GM23338 (cell line): ENCODE results near the gene MAPK11.

Source experiments
- CREB1 ChIP-seq: fragments of 250-450 bp; sonication (Bioruptor Pico); IDR thresholded peaks from 2 replicates; pipeline ENCODE4 v1.5.0; 2020; ENCODE audit warnings: low read depth, mild to moderate bottlenecking, moderate library complexity
- CTCF ChIP-seq, 2 experiments: fragments of 200-600 bp in 1 of 2; sonication (generic) in 1 of 2; conservative IDR thresholded peaks; 2 replicates each; pipeline versions ENCODE4 v1.5.1 to v1.6.1; 2016 to 2017; ENCODE audit warnings: antibody characterized with exemption in 2 of 2, low read depth in 2 of 2, mild to moderate bottlenecking in 2 of 2, moderate library complexity in 1 of 2
- EZH2 ChIP-seq: fragments of 200-600 bp; sonication (generic); IDR thresholded peaks from one replicate; pipeline ENCODE4 v1.8.0; 2017; ENCODE audit warnings: antibody characterized with exemption, mild to moderate bottlenecking, low read depth; ENCODE audit not compliant: unreplicated experiment
- JUNB ChIP-seq: IDR thresholded peaks from one replicate; pipeline ENCODE4 v1.6.1; 2016; ENCODE audit warnings: antibody characterized with exemption; ENCODE audit not compliant: unreplicated experiment
- NANOG ChIP-seq: IDR thresholded peaks from 2 replicates; pipeline ENCODE4 v1.6.1; 2016; ENCODE audit warnings: antibody characterized with exemption, borderline replicate concordance
- POLR2AphosphoS5 ChIP-seq: IDR thresholded peaks from 2 replicates; pipeline ENCODE4 v1.6.1; 2016; ENCODE audit warnings: antibody characterized with exemption, low read depth
- REST ChIP-seq: IDR thresholded peaks from one replicate; pipeline ENCODE4 v1.6.1; 2018; ENCODE audit warnings: antibody characterized with exemption; ENCODE audit not compliant: unreplicated experiment
- ZNF331 ChIP-seq: fragments of 250-450 bp; sonication (Bioruptor Pico); IDR thresholded peaks from 2 replicates; pipeline ENCODE4 v1.5.0; 2020; ENCODE audit warnings: low read depth, mild to moderate bottlenecking, moderate library complexity
- TF ChIP-seq, protein P1 (sequence below): IDR thresholded peaks from 2 replicates; pipeline ENCODE4 v1.6.1; 2016; ENCODE audit warnings: antibody characterized with exemption

- TF ChIP-seq POLR2AphosphoS5 = no peak
- no peak for TF ChIP-seq CTCF (conservative IDR thresholded peaks at IDR 0.05; ENCODE audit: low read depth in 2 of 2)
- TF ChIP-seq EZH2 = no peak
- no peak for TF ChIP-seq CREB1 (CRISPR knock-in tag)
- no peak for TF ChIP-seq REST
- no peak for TF ChIP-seq ZNF331 (CRISPR knock-in tag)
- TF ChIP-seq JUNB = no peak
- no peak for TF ChIP-seq NANOG
- TF ChIP-seq, protein P1, sequence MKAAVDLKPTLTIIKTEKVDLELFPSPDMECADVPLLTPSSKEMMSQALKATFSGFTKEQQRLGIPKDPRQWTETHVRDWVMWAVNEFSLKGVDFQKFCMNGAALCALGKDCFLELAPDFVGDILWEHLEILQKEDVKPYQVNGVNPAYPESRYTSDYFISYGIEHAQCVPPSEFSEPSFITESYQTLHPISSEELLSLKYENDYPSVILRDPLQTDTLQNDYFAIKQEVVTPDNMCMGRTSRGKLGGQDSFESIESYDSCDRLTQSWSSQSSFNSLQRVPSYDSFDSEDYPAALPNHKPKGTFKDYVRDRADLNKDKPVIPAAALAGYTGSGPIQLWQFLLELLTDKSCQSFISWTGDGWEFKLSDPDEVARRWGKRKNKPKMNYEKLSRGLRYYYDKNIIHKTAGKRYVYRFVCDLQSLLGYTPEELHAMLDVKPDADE = no peak
Measured at GRCh38 chr22:50216055-50216683, 54.0 kb downstream of the MAPK11 start.
